Measurements from ENCODE around the gene CABCOCO1.

Gene CABCOCO1

GRCh38 chr10:61812052-61812721, 149.5 kb downstream of the CABCOCO1 start:
- no peak for TF ChIP-seq GATA3 (IDR thresholded peaks at IDR 0.05; ENCODE audit: low read depth, low read length)
- TF ChIP-seq GATA2 (IDR thresholded peaks at IDR 0.05; ENCODE audit: low read depth, low read length) = no peak

GRCh38 chr10:61812920-61813319, 150.2 kb downstream of the CABCOCO1 start:
- TF ChIP-seq GATA2 (IDR thresholded peaks at IDR 0.05; ENCODE audit: low read depth, low read length) (no peak), GATA3 (IDR thresholded peaks at IDR 0.05; ENCODE audit: low read depth, low read length) (no peak)

- TF ChIP-seq GATA2 (IDR thresholded peaks at IDR 0.05; ENCODE audit: low read depth, low read length) (no peak), GATA3 (IDR thresholded peaks at IDR 0.05; ENCODE audit: low read depth, low read length) (no peak)
Measured at GRCh38 chr10:61814160-61814559, 151.4 kb downstream of the CABCOCO1 start.

- no peak for TF ChIP-seq GATA2 (IDR thresholded peaks at IDR 0.05; ENCODE audit: low read depth, low read length)
- no peak for TF ChIP-seq GATA3 (IDR thresholded peaks at IDR 0.05; ENCODE audit: low read depth, low read length)
Measured at GRCh38 chr10:61815496-61815895, 152.8 kb downstream of the CABCOCO1 start.

Measured in SH-SY5Y (cell line).